ENCODE results near the gene OPN3. TPM values are rescaled to one million over a fixed set of nuclear protein-coding genes. Genes with fewer than 3 reads are reported as not detected.

OPN3 gene
- total RNA-seq (2022; extraction: Qiagen RNA extraction), result 50.4 to 64.8 TPM (median 57.4 TPM) in 5 replicates

GRCh38 chr1:241640149-241640866 lies at the start of gene OPN3, which contains the start of gene CHML:
TSS of gene OPN3 (minus strand) at chr1:241640369. CDS start at chr1:241640254, 115 bp downstream.
TSS of gene CHML (minus strand) at chr1:241640369. CDS start at chr1:241635766, 4,603 bp downstream.

GRCh38 chr1:241652012-241652411 lies 11.8 kb upstream of the OPN3 start, which contains the start of gene WDR64:
TSS of gene WDR64 (plus strand) at chr1:241652281. CDS start at chr1:241652485, 204 bp downstream.

Other genes starting within 250 kb of the OPN3 start
- gene FH, start 120.6 kb downstream of the OPN3 start, total RNA-seq (2022; extraction: Qiagen RNA extraction), result 85.7 to 89.6 TPM (median 88.4 TPM) in 5 replicates
- gene KMO, start 108.0 kb downstream of the OPN3 start, total RNA-seq (2022; extraction: Qiagen RNA extraction), result 0.74 to 1.6 TPM (median 1.4 TPM) in 5 replicates
- 8.2 to 9.2 TPM (median 8.6 TPM) in 5 replicates for gene CHML, start within 50 bp of the OPN3 start, total RNA-seq (2022; extraction: Qiagen RNA extraction)
- not detected in 5 replicates for gene WDR64, start 11.9 kb upstream of the OPN3 start, total RNA-seq (2022; extraction: Qiagen RNA extraction)
- 21.6 to 32.1 TPM (median 24.9 TPM) in 5 replicates for gene EXO1, start 207.8 kb upstream of the OPN3 start, total RNA-seq (2022; extraction: Qiagen RNA extraction)

Data from A549 treated with CORT108297 at 1 μM for 4 hours (cell line).